ENCODE data around the gene VCL.

GRCh38 chr10:74027702-74028101, 29.8 kb downstream of the VCL start:
- TF ChIP-seq GABPA (IDR thresholded peaks at IDR 0.05; ENCODE audit: low read depth) (no peak), POLR2AphosphoS5 (IDR thresholded peaks at IDR 0.05; ENCODE audit: low read depth) (no peak), CTCF (IDR thresholded peaks at IDR 0.05; ENCODE audit: insufficient read depth, low read length) (no peak)

Measured in HL-60 (cell line).